Caco-2 (cell line): ENCODE data around the gene BLOC1S1. TPM values are rescaled to one million over a fixed set of nuclear protein-coding genes. Genes with fewer than 3 reads are reported as not detected.
A peak's percentile ranks its signal among the peaks of the same experiment; 100 is the strongest.

Experiments used
- BruUV-seq: library from RNA; stranded (reverse); fragments of 400-500 nt; replicated peaks from 2 replicates; lab custom pipeline; 2021; lab: Mats Ljungman, UMichigan
- CTCF ChIA-PET: fragments of 300-600 bp; sonication (Branson Sonifier 250); formaldehyde crosslinking; loops from one replicate; lab custom pipeline; 2022; ENCODE audit warnings: antibody characterized with exemption; lab: Charles Lee
- POLR2A ChIA-PET: fragments of 300-600 bp; sonication (Branson Sonifier 250); formaldehyde crosslinking; loops from one replicate; lab custom pipeline; 2022; ENCODE audit warnings: antibody characterized with exemption; lab: Charles Lee
- DNase-seq, 2 experiments: peaks; one replicate each; pipeline versions ENCODE4 v3.0.0 to v3.0.0-alpha.2; 2020 to 2022
- H3K27me3 ChIP-seq: replicated peaks from 2 replicates; pipeline ENCODE4 v1.6.0; 2011; ENCODE audit warnings: low read length; ENCODE audit not compliant: control insufficient read depth, insufficient read depth
- H3K36me3 ChIP-seq: 2 replicates; pipeline ENCODE4 v1.5.1; 2011; ENCODE audit warnings: low read length; ENCODE audit not compliant: control insufficient read depth, insufficient read depth
- H3K4me1 ChIP-seq: fragments of 250-450 bp; sonication (Bioruptor Pico); 2 replicates; pipeline ENCODE4 v1.5.1; 2020; ENCODE audit warnings: mild to moderate bottlenecking
- H3K4me3 ChIP-seq: 2 replicates; pipeline ENCODE4 v1.5.1; 2011; ENCODE audit warnings: low read depth, mild to moderate bottlenecking, control low read depth, low read length
- H3K9me3 ChIP-seq: fragments of 250-450 bp; sonication (Bioruptor Pico); 2 replicates; pipeline ENCODE4 v1.5.1; 2020; ENCODE audit warnings: mild to moderate bottlenecking, moderate library complexity
- H3K27ac Mint-ChIP-seq: one replicate; pipeline ENCODE4 v1.8.0; 2022; ENCODE audit warnings: mixed read lengths; ENCODE audit not compliant: unreplicated experiment
- H3K27me3 Mint-ChIP-seq: one replicate; pipeline ENCODE4 v1.8.0; 2022; ENCODE audit warnings: mixed read lengths; ENCODE audit not compliant: insufficient read depth, unreplicated experiment
- H3K36me3 Mint-ChIP-seq: one replicate; pipeline ENCODE4 v1.8.0; 2022; ENCODE audit warnings: mild to moderate bottlenecking, mixed read lengths; ENCODE audit not compliant: insufficient read depth, unreplicated experiment
- H3K4me1 Mint-ChIP-seq: one replicate; pipeline ENCODE4 v1.8.0; 2022; ENCODE audit warnings: low read depth, mixed read lengths; ENCODE audit not compliant: unreplicated experiment
- H3K4me3 Mint-ChIP-seq: one replicate; pipeline ENCODE4 v1.8.0; 2022; ENCODE audit warnings: mild to moderate bottlenecking, moderate library complexity, mixed read lengths; ENCODE audit not compliant: unreplicated experiment
- H3K9me3 Mint-ChIP-seq: one replicate; pipeline ENCODE4 v1.8.0; 2022; ENCODE audit warnings: mixed read lengths; ENCODE audit not compliant: unreplicated experiment
- CTCF ChIP-seq, 2 experiments: fragments of 200-600 bp in 1 of 2; IDR thresholded peaks; 1 replicate in 1 of 2; 2 replicates in 1 of 2; pipeline versions ENCODE4 v1.5.1 to v1.8.0; 2011 to 2022; ENCODE audit warnings: antibody characterized with exemption in 1 of 2, control low read depth in 1 of 2, inconsistent platforms in 1 of 2, low read depth in 1 of 2, low read length in 1 of 2, mild to moderate bottlenecking in 1 of 2, moderate library complexity in 1 of 2; ENCODE audit not compliant: insufficient read depth in 1 of 2, severe bottlenecking in 1 of 2, unreplicated experiment in 1 of 2
- intact Hi-C: fragments of 100-400 bp; cut with micrococcal nuclease; formaldehyde crosslinking; loops from one replicate; pipeline ENCODE4 v1.10.0; 2022; ENCODE audit not compliant: unreplicated experiment
- total RNA-seq: library from RNA; stranded (reverse); gene quantifications from 2 replicates; pipeline ENCODE4 v1.2.3, GENCODE V29; 2022

The BLOC1S1 gene
- total RNA-seq, 1 experiment from 2014 or later: 73.7 TPM

GRCh38 chr12:55728939-55729818 is 13.3 kb downstream of the BLOC1S1 start, which contains the start of gene CD63:
Gene CD63, minus strand, starts transcription at chr12:55729009. Its CDS starts 668 bp downstream, at chr12:55728341.
- Mint-ChIP-seq H3K27ac (peak within 1 kb of the TSS; percentile 93), H3K4me3 (peak within 1 kb of the TSS; percentile 90), H3K27me3 (no peaks in the 10 kb centered on the region), H3K36me3 (peaks cover 45% of the 10 kb centered on the region), H3K9me3 (no peaks in the 10 kb centered on the region), H3K4me1 (peaks cover 14% of the 10 kb centered on the region)
- TSS peak; percentile 72 for BruUV-seq
- peak; percentile 84 to 86 for DNase-seq
- Histone ChIP-seq H3K36me3 (peaks cover 3% of the 10 kb centered on the region), H3K27me3 (no peaks in the 10 kb centered on the region), H3K4me1 (peaks cover 16% of the 10 kb centered on the region), H3K4me3 (peak within 1 kb of the TSS; percentile 90), H3K9me3 (no peaks in the 10 kb centered on the region)
- POLR2A ChIA-PET: interaction anchor here (0.5 to 1.8 kb wide), 11 partner anchors 9 to 1449 kb away, joined by 3 to 14 read pairs (median 3); partner anchors contain the start of genes CBX5, ORMDL2, RDH5 and SARNP
- CTCF ChIA-PET: interaction anchor here (0.5 to 3.6 kb wide), 8 partner anchors 9 to 311 kb away, joined by 3 to 32 read pairs (median 4); partner anchors contain the start of genes OR6C2, ORMDL2, RDH5 and SARNP
- intact Hi-C loops: no loop called here
- TF ChIP-seq CTCF (IDR thresholded peaks at IDR 0.05; ENCODE audit: insufficient read depth in 1 of 2, low read depth in 1 of 2, low read length in 1 of 2, severe bottlenecking in 1 of 2, unreplicated experiment in 1 of 2): no peak

DNA sequence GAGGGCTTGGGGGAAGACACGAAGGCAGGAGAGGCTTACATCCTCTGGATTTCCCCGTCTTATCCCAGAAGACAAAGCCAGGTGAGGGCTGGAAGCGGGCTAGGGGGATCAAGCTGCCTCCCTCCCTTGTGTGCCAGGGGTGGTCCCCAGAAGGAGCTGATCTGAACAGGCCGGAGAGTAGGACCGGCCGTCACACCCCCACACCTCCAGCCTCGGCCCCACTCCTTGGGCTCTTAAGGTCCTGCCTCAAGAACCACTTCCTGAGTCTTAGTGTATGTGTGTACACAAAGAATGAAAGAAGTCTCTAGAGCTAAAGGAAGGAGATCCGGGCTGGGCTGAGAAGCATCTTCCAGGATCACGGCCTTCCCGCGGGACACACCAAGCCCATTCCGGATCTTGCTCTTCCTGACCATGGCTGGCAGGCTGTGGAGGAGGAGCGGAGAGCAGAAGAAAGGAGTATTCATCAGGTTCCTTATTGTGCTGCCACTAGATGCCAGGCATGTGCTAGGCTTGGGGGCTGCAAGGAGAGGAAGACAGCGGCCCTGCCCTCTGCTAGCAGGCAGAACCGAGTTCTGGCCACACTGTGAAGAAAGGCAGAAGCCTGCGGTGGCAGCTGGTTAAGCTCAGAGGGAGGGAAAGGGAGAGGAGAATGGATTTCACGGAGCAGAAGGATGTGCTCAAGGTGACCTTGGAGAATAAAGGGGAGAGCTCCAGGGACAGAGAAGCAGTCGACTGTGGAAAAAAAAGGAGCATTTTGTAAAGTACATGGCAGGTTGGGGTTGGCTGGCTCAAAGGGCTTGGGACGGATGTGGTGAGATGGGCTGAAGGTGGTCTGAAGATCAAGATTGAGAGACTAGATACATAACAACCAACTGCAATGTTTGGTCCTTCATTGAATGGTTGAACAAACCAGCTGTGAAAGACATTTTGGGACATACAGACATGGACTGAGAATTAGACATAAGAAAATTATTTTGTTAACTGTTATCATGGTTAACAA is 14.3 kb downstream of the BLOC1S1 start:
- peak overlapping the region; percentile 93 for H3K27ac Mint-ChIP-seq
- ChIA-PET CTCF (interaction anchor here (0.5 to 3.6 kb wide), 6 partner anchors 8 to 310 kb away, joined by 3 to 32 read pairs (median 8); partner anchors contain the start of genes ORMDL2, RDH5 and SARNP), POLR2A (interaction anchor here (0.5 to 1.8 kb wide), 5 partner anchors 9 to 1450 kb away, joined by 3 to 14 read pairs (median 3); partner anchors contain the start of genes CBX5, ORMDL2, RDH5 and SARNP)
- TF ChIP-seq CTCF (IDR thresholded peaks at IDR 0.05; ENCODE audit: insufficient read depth in 1 of 2, low read depth in 1 of 2, low read length in 1 of 2, severe bottlenecking in 1 of 2, unreplicated experiment in 1 of 2): no peak
- Histone ChIP-seq H3K36me3 (peaks cover 1% of the 10 kb centered on the region), H3K4me3 (peak overlapping the region; percentile 90), H3K9me3 (no peaks in the 10 kb centered on the region), H3K27me3 (no peaks in the 10 kb centered on the region), H3K4me1 (peaks cover 16% of the 10 kb centered on the region; the same call in 1 of the 2 replicates)
- H3K36me3 Mint-ChIP-seq: peaks cover 36% of the 10 kb centered on the region
- peaks cover 14% of the 10 kb centered on the region for H3K4me1 Mint-ChIP-seq
- no peaks in the 10 kb centered on the region for H3K9me3 Mint-ChIP-seq
- no peaks in the 10 kb centered on the region for H3K27me3 Mint-ChIP-seq
- H3K4me3 Mint-ChIP-seq: peak overlapping the region; percentile 90
- DNase-seq: no peak
- intact Hi-C loops: no loop called here
- BruUV-seq: no TSS peak
